Measurements from ENCODE around the gene TMC2.

- no peak for TF ChIP-seq POLR2A (IDR thresholded peaks at IDR 0.05)
- no peak for TF ChIP-seq CTCF (IDR thresholded peaks at IDR 0.05 in 8 of 11, conservative IDR thresholded peaks at IDR 0.05 in 3 of 11)
These were observed 70.2 kb downstream of the TMC2 start for GRCh38 chr20:2606507-2607006.

All from spleen (tissue), 7 donors.